ENCODE measurements around the gene ANKRD9.

ANKRD9 gene

GRCh38 chr14:102514987-102515733 is 5.6 kb upstream of the ANKRD9 start:
- Histone ChIP-seq H3K27me3 (replicated peaks; ENCODE audit: control insufficient read depth, insufficient read depth, low read length) (no peaks in the 10 kb centered on the region), H3K4me3 (replicated peaks; ENCODE audit: low read depth, low read length) (no peak overlapping the region), H3K36me3 (ENCODE audit: control insufficient read depth, insufficient read depth, low read length) (no peaks in the 10 kb centered on the region)
- DNase-seq (ENCODE audit: extremely low read depth, insufficient read length), result no peak
- TF ChIP-seq, protein P1, sequence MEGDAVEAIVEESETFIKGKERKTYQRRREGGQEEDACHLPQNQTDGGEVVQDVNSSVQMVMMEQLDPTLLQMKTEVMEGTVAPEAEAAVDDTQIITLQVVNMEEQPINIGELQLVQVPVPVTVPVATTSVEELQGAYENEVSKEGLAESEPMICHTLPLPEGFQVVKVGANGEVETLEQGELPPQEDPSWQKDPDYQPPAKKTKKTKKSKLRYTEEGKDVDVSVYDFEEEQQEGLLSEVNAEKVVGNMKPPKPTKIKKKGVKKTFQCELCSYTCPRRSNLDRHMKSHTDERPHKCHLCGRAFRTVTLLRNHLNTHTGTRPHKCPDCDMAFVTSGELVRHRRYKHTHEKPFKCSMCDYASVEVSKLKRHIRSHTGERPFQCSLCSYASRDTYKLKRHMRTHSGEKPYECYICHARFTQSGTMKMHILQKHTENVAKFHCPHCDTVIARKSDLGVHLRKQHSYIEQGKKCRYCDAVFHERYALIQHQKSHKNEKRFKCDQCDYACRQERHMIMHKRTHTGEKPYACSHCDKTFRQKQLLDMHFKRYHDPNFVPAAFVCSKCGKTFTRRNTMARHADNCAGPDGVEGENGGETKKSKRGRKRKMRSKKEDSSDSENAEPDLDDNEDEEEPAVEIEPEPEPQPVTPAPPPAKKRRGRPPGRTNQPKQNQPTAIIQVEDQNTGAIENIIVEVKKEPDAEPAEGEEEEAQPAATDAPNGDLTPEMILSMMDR (IDR thresholded peaks at IDR 0.05; ENCODE audit: insufficient read depth, low read length, poor library complexity, severe bottlenecking), result no peak

- no peak for DNase-seq (ENCODE audit: extremely low read depth, insufficient read length)
- Histone ChIP-seq H3K36me3 (ENCODE audit: control insufficient read depth, insufficient read depth, low read length) (no peaks in the 10 kb centered on the region), H3K4me3 (replicated peaks; ENCODE audit: low read depth, low read length) (no peak overlapping the region), H3K27me3 (replicated peaks; ENCODE audit: control insufficient read depth, insufficient read depth, low read length) (no peaks in the 10 kb centered on the region)
- TF ChIP-seq, protein P1 (IDR thresholded peaks at IDR 0.05; ENCODE audit: insufficient read depth, low read length, poor library complexity, severe bottlenecking), result no peak
These were observed 4.6 kb upstream of the ANKRD9 start for GRCh38 chr14:102513899-102514772.

DNA sequence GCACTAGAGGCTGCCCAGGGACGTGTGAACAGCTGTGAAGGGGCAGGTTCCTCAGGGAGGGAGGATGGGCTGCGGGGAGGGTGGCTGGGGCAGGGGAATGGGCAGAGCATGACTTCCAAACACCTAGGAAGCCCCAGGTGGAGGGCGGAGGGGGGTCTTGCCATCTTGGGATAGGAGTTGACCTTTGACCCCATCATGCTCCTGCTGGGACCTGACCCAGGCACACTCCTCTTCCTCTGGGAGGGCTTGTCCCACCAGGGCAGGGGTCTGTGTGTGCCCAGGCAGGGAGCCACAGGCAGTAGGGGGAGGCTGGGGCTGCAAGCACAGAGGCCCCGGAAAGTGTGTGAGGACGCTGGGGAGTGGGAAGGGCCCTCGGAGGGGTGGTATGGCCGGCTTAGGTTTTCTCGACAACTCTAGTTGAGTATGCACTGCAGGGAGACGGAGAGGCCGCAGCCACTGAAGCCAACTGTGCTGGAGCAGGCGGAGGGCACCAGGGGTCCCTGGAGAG is 3.3 kb upstream of the ANKRD9 start:
- Histone ChIP-seq H3K4me3 (replicated peaks; ENCODE audit: low read depth, low read length) (no peak overlapping the region), H3K27me3 (replicated peaks; ENCODE audit: control insufficient read depth, insufficient read depth, low read length) (no peaks in the 10 kb centered on the region), H3K36me3 (ENCODE audit: control insufficient read depth, insufficient read depth, low read length) (no peaks in the 10 kb centered on the region)
- no peak for DNase-seq (ENCODE audit: extremely low read depth, insufficient read length)
- TF ChIP-seq, protein P1 (IDR thresholded peaks at IDR 0.05; ENCODE audit: insufficient read depth, low read length, poor library complexity, severe bottlenecking), result no peak

DNA sequence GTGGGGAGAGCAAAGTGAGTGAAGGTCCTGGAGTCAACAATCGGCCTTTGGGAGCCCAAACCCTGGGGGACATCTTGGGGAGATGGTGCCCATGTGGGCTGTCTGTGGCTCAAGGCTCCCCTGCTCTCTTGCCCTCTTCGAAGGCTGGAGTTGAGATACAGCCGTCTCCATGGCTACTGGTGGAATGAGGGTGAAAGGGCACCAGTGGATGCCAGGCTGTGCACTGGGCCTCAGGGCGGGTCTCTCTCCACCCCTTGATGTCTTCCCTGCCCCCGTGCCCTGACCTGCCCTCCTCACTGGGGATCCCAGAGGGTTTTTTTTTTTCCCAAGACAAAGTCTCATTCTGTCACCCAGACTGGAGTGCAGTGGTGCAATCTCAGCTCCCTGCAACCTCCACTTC is 2.0 kb upstream of the ANKRD9 start:
- H3K27me3 ChIP-seq (replicated peaks; ENCODE audit: control insufficient read depth, insufficient read depth, low read length), result no peaks in the 10 kb centered on the region
- DNase-seq (ENCODE audit: extremely low read depth, insufficient read length), result no peak
- no peaks in the 10 kb centered on the region for H3K36me3 ChIP-seq (ENCODE audit: control insufficient read depth, insufficient read depth, low read length)
- no peak overlapping the region for H3K4me3 ChIP-seq (replicated peaks; ENCODE audit: low read depth, low read length)
- TF ChIP-seq, protein P1 (IDR thresholded peaks at IDR 0.05; ENCODE audit: insufficient read depth, low read length, poor library complexity, severe bottlenecking), result no peak

DNA sequence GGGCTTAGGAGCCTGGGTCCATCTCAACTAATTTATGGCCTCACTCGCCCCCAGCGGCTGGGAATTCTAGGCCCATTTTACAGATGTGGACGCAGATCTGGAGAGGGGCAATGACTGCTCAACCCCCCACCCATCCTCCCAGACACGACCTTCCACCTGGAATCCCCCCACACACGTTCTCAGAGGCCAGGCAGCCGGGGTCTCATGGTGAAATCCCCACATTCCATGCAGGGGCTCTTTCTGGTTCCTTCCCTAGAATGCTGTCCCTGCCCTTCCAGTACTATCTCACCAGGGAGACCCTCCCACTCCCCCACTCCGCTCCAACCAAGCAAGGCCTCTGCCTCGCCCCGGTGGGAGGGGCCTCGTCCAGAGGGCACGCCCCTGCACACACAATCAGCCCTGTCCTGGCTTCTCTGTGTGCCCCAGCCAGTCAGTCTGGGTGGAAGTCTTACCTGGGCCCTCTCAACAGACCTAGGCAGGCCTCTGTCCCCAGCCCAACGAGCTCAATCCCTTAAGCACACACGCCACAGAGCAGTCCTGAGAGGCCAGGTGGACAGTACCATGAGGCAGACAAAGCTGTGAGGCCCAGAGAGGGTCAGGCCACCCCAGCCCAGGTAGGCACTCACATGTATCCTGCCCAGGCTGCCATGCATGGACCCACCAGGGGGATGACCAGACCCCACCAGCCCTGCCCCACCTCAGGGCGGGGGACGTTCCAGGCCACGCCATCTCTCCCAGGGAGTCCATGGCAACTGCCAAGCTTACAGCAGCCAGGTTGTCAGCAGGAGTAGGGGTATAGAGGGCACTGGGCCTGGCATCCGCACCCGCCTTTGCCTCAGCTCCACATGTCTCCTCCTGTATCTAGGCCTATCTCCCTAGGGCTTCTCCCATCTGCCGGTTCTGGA is 1.3 kb upstream of the ANKRD9 start:
- H3K27me3 ChIP-seq (replicated peaks; ENCODE audit: control insufficient read depth, insufficient read depth, low read length), result no peaks in the 10 kb centered on the region
- peak; percentile 52 for DNase-seq (ENCODE audit: extremely low read depth, insufficient read length)
- H3K4me3 ChIP-seq (replicated peaks; ENCODE audit: low read depth, low read length), result peak overlapping the region; percentile 63
- no peaks in the 10 kb centered on the region; the same call in 1 of the 2 replicates for H3K36me3 ChIP-seq (ENCODE audit: control insufficient read depth, insufficient read depth, low read length)
- TF ChIP-seq, protein P1 (IDR thresholded peaks at IDR 0.05; ENCODE audit: insufficient read depth, low read length, poor library complexity, severe bottlenecking), result no peak

All from GM06990 (cell line).